ENCODE results near the gene NHSL2.

DNA sequence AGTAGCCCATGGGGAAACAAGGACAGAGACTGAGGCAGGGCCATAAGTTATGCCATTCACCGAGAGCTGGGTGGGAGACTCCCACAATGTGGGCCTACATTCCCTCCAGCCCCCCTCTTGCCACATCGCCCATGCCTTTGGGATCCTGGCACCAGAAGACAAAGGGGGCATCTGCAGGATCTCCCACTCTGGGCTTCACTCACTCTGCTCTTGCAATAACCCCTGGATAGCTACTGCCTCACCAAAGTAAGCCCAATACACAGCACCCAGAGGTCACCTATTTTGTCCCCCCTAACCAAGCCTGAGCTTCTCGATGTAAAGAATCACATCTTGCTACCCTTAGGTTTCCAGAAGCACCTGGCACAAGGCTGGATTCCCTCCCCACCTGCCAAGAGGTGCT lies 221.8 kb downstream of the NHSL2 start:
- no peak for TF ChIP-seq EZH2phosphoT487 (IDR thresholded peaks at IDR 0.05; ENCODE audit: low read depth)
- TF ChIP-seq, protein P1, sequence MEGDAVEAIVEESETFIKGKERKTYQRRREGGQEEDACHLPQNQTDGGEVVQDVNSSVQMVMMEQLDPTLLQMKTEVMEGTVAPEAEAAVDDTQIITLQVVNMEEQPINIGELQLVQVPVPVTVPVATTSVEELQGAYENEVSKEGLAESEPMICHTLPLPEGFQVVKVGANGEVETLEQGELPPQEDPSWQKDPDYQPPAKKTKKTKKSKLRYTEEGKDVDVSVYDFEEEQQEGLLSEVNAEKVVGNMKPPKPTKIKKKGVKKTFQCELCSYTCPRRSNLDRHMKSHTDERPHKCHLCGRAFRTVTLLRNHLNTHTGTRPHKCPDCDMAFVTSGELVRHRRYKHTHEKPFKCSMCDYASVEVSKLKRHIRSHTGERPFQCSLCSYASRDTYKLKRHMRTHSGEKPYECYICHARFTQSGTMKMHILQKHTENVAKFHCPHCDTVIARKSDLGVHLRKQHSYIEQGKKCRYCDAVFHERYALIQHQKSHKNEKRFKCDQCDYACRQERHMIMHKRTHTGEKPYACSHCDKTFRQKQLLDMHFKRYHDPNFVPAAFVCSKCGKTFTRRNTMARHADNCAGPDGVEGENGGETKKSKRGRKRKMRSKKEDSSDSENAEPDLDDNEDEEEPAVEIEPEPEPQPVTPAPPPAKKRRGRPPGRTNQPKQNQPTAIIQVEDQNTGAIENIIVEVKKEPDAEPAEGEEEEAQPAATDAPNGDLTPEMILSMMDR (IDR thresholded peaks at IDR 0.05; ENCODE audit: low read depth, low read length): no peak
